ENCODE results near the gene FAM240A.

Gene FAM240A

GRCh38 chr3:46639221-46639620, 26.9 kb downstream of the FAM240A start:
- H3K4me3 ChIP-seq (replicated peaks in 1 of 2; ENCODE audit: low read depth in 2 of 2, low read length in 2 of 2): no peak overlapping the region
- no peak for TF ChIP-seq CTCF (IDR thresholded peaks at IDR 0.05; ENCODE audit: low read depth, low read length)
- DNase-seq (ENCODE audit: low read depth in 2 of 2): no peak

GRCh38 chr3:46640927-46641326, 28.6 kb downstream of the FAM240A start:
- no peak for DNase-seq (ENCODE audit: low read depth in 2 of 2)
- no peak for TF ChIP-seq CTCF (IDR thresholded peaks at IDR 0.05; ENCODE audit: low read depth, low read length)
- H3K4me3 ChIP-seq (replicated peaks in 1 of 2; ENCODE audit: low read depth in 2 of 2, low read length in 2 of 2): no peak overlapping the region

GRCh38 chr3:46642971-46643370, 30.6 kb downstream of the FAM240A start:
- TF ChIP-seq CTCF (IDR thresholded peaks at IDR 0.05; ENCODE audit: low read depth, low read length): no peak
- no peak for DNase-seq (ENCODE audit: low read depth in 2 of 2)
- no peak overlapping the region for H3K4me3 ChIP-seq (replicated peaks in 1 of 2; ENCODE audit: low read depth in 2 of 2, low read length in 2 of 2)

GRCh38 chr3:46643701-46644100, 31.4 kb downstream of the FAM240A start:
- TF ChIP-seq CTCF (IDR thresholded peaks at IDR 0.05; ENCODE audit: low read depth, low read length): no peak
- no peak overlapping the region for H3K4me3 ChIP-seq (replicated peaks in 1 of 2; ENCODE audit: low read depth in 2 of 2, low read length in 2 of 2)
- no peak for DNase-seq (ENCODE audit: low read depth in 2 of 2)

GRCh38 chr3:46646700-46647099, 34.4 kb downstream of the FAM240A start:
- no peak overlapping the region for H3K4me3 ChIP-seq (replicated peaks in 1 of 2; ENCODE audit: low read depth in 2 of 2, low read length in 2 of 2)
- no peak for TF ChIP-seq CTCF (IDR thresholded peaks at IDR 0.05; ENCODE audit: low read depth, low read length)
- peak in 1 of 2 donors; percentile 57 for DNase-seq (ENCODE audit: low read depth in 2 of 2)

- no peak for TF ChIP-seq CTCF (IDR thresholded peaks at IDR 0.05; ENCODE audit: low read depth, low read length)
- no peak for DNase-seq (ENCODE audit: low read depth in 2 of 2)
- H3K4me3 ChIP-seq (replicated peaks in 1 of 2; ENCODE audit: low read depth in 2 of 2, low read length in 2 of 2): no peak overlapping the region
Measured at GRCh38 chr3:46648096-46648495, 35.8 kb downstream of the FAM240A start.

GRCh38 chr3:46649436-46649835, 37.1 kb downstream of the FAM240A start:
- H3K4me3 ChIP-seq (replicated peaks in 1 of 2; ENCODE audit: low read depth in 2 of 2, low read length in 2 of 2): no peak overlapping the region
- no peak for TF ChIP-seq CTCF (IDR thresholded peaks at IDR 0.05; ENCODE audit: low read depth, low read length)
- DNase-seq (ENCODE audit: low read depth in 2 of 2): peak in 1 of 2 donors; percentile 12

Data from cardiac fibroblast (primary cell).